Natural killer cell (primary cell): ENCODE data around the gene DCHS2. TPM values are rescaled to one million over a fixed set of nuclear protein-coding genes. Genes with fewer than 3 reads are reported as not detected.

Experiments
- ATAC-seq, 3 donors: fragments of 150-1000 bp in 2 of 3; fragments of 200-7000 bp in 1 of 3; cut with Tn5 transposase; 1 replicate in 1 of 3; 2 replicates in 2 of 3; pipeline ENCODE4 v1.10.0; 2021; ENCODE audit warnings: mild to moderate bottlenecking in 2 of 3, moderate library complexity in 2 of 3
- DNase-seq, 2 donors: peaks; one replicate each; pipeline versions ENCODE4 v3.0.0 to v3.0.0-alpha.2; 2013 to 2021; ENCODE audit warnings: mixed read lengths in 1 of 2
- H3K27ac ChIP-seq: one replicate; pipeline ENCODE4 v1.5.1; 2013; ENCODE audit warnings: mild to moderate bottlenecking, low read length
- H3K27me3 ChIP-seq: one replicate; pipeline ENCODE4 v1.6.1; 2013; ENCODE audit warnings: low read length; ENCODE audit not compliant: control insufficient read depth, insufficient read depth
- H3K36me3 ChIP-seq: one replicate; pipeline ENCODE4 v1.6.1; 2013; ENCODE audit warnings: low read length; ENCODE audit not compliant: control insufficient read depth, insufficient read depth
- H3K4me1 ChIP-seq: one replicate; pipeline ENCODE4 v1.6.1; 2013; ENCODE audit warnings: low read length; ENCODE audit not compliant: control insufficient read depth, insufficient read depth
- H3K4me3 ChIP-seq: one replicate; pipeline ENCODE4 v1.5.1; 2013; ENCODE audit warnings: low read length
- H3K9me3 ChIP-seq: one replicate; pipeline ENCODE4 v1.6.1; 2013; ENCODE audit warnings: low read length; ENCODE audit not compliant: control insufficient read depth, insufficient read depth
- H3K27ac Mint-ChIP-seq, 2 donors: one replicate each; pipeline ENCODE4 v1.8.0; 2022; ENCODE audit warnings: mild to moderate bottlenecking in 2 of 2, mixed read lengths in 2 of 2, moderate library complexity in 1 of 2
- H3K27me3 Mint-ChIP-seq, 2 donors: one replicate each; pipeline ENCODE4 v1.8.0; 2022; ENCODE audit warnings: low read depth in 2 of 2, mixed read lengths in 2 of 2
- H3K36me3 Mint-ChIP-seq: one replicate; pipeline ENCODE4 v1.8.0; 2022; ENCODE audit warnings: mixed read lengths
- H3K4me1 Mint-ChIP-seq, 2 donors: one replicate each; pipeline ENCODE4 v1.8.0; 2022; ENCODE audit warnings: mixed read lengths in 2 of 2
- H3K4me3 Mint-ChIP-seq: one replicate; pipeline ENCODE4 v1.8.0; 2022; ENCODE audit warnings: mild to moderate bottlenecking, moderate library complexity, mixed read lengths
- H3K9me3 Mint-ChIP-seq, 2 donors: one replicate each; pipeline ENCODE4 v1.8.0; 2022; ENCODE audit warnings: mixed read lengths in 2 of 2
- WGBS: methylation state at CpG from one replicate; pipeline ENCODE4 v1.1.7; 2013; ENCODE audit warnings: missing lambda C conversion rate; ENCODE audit not compliant: insufficient coverage; 5-methylcytosine and 5-hydroxymethylcytosine counted together
- intact Hi-C: fragments of 100-400 bp; cut with micrococcal nuclease; formaldehyde crosslinking; loops from one replicate; pipeline ENCODE4 v1.14.2; 2022
- total RNA-seq, 4 donors: library from RNA; stranded (reverse); fragments of 120-200 nt in 1 of 4; gene quantifications; one replicate each; pipeline versions ENCODE4 v1.2.3 to v1.2.4, GENCODE V29; 2013 to 2022
- TF ChIP-seq, protein P1 (sequence below): fragments of 200-600 bp; IDR thresholded peaks from one replicate; pipeline ENCODE4 v1.8.0; 2022; ENCODE audit warnings: antibody characterized with exemption

The DCHS2 gene
- total RNA-seq, 3 donors from 2014 or later (not counting 1 experiment from before 2014, with no cell fraction given) = not detected

DNA sequence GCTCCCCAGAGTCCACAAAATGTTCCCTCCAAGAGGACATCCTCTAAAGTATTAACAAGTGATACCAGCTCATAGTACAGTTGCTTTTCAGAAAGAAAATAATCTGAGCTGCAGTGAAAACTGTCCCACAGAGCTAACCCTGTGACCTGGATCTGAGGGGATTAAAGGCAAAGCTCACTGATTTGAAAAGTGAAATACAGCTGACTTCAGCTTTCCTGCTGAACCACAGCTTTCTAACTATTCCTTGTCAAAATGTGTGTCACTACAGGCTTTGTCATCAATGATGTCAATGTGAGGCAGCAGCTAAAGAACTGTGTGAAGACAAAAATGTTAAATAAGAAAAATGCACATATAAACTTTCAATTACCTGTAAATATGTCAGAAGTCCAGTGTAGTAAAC is 36.9 kb downstream of the DCHS2 start:
- Histone ChIP-seq H3K27ac (no peak overlapping the region), H3K27me3 (peaks cover 2% of the 10 kb centered on the region), H3K4me1 (no peaks in the 10 kb centered on the region), H3K9me3 (no peaks in the 10 kb centered on the region), H3K4me3 (no peak overlapping the region), H3K36me3 (no peaks in the 10 kb centered on the region)
- TF ChIP-seq, protein P1, sequence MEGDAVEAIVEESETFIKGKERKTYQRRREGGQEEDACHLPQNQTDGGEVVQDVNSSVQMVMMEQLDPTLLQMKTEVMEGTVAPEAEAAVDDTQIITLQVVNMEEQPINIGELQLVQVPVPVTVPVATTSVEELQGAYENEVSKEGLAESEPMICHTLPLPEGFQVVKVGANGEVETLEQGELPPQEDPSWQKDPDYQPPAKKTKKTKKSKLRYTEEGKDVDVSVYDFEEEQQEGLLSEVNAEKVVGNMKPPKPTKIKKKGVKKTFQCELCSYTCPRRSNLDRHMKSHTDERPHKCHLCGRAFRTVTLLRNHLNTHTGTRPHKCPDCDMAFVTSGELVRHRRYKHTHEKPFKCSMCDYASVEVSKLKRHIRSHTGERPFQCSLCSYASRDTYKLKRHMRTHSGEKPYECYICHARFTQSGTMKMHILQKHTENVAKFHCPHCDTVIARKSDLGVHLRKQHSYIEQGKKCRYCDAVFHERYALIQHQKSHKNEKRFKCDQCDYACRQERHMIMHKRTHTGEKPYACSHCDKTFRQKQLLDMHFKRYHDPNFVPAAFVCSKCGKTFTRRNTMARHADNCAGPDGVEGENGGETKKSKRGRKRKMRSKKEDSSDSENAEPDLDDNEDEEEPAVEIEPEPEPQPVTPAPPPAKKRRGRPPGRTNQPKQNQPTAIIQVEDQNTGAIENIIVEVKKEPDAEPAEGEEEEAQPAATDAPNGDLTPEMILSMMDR = no peak
- Mint-ChIP-seq H3K4me3 (no peak overlapping the region), H3K9me3 (peaks cover 0 to 2% of the 10 kb centered on the region in 2 donors), H3K36me3 (no peaks in the 10 kb centered on the region), H3K27me3 (peaks cover 4% of the 10 kb centered on the region in 2 donors), H3K27ac (no peak overlapping the region), H3K4me1 (no peaks in the 10 kb centered on the region)
- DNase-seq (no peak), ATAC-seq (no peak)
- intact Hi-C loops = no loop called here

GRCh38 chr4:154452798-154453346 is 38.7 kb downstream of the DCHS2 start:
- H3K27ac Mint-ChIP-seq = no peak overlapping the region
- H3K4me3 Mint-ChIP-seq = no peak overlapping the region
- TF ChIP-seq, protein P1 = no peak
- no peaks in the 10 kb centered on the region for H3K4me1 Mint-ChIP-seq
- WGBS = 78% methylated on average over 5 of the region's 5 CpGs
- no peak overlapping the region for H3K4me3 ChIP-seq
- ATAC-seq (no peak), DNase-seq (no peak)
- no peak overlapping the region for H3K27ac ChIP-seq
- H3K27me3 Mint-ChIP-seq = peaks cover 0 to 7% of the 10 kb centered on the region in 2 donors
- intact Hi-C loops = no loop called here
- no peaks in the 10 kb centered on the region for H3K4me1 ChIP-seq
- H3K27me3 ChIP-seq = no peaks in the 10 kb centered on the region
- H3K9me3 ChIP-seq = no peaks in the 10 kb centered on the region
- H3K36me3 Mint-ChIP-seq = no peaks in the 10 kb centered on the region
- H3K9me3 Mint-ChIP-seq = peaks cover 0 to 6% of the 10 kb centered on the region in 2 donors
- H3K36me3 ChIP-seq = no peaks in the 10 kb centered on the region

DNA sequence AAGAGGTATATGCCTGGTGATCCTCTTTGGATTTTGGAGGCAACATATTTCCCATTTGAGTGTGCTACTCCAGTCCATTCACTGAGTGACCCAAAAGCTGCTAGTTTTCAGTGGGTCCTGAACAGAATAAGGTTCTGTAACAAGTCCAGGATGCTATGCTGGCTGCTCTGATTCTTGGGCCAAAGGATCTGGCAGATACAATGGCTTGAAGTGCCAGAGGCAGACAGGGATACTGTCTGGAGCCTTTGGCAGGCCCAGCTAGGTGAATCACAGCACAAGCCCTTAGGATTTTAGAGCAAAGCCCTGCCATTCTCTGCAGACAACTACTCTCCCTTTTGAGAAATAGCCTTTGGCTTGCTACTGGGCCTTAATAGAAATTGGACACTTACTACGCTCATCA is 40.6 kb downstream of the DCHS2 start:
- Mint-ChIP-seq H3K4me1 (no peaks in the 10 kb centered on the region), H3K27ac (no peak overlapping the region), H3K27me3 (peaks cover 0 to 6% of the 10 kb centered on the region in 2 donors), H3K9me3 (peaks cover 0 to 8% of the 10 kb centered on the region in 2 donors), H3K4me3 (no peak overlapping the region), H3K36me3 (no peaks in the 10 kb centered on the region)
- no peaks in the 10 kb centered on the region for H3K36me3 ChIP-seq
- DNase-seq = no peak
- H3K4me1 ChIP-seq = no peaks in the 10 kb centered on the region
- TF ChIP-seq, protein P1 = no peak
- H3K9me3 ChIP-seq = no peaks in the 10 kb centered on the region
- H3K27me3 ChIP-seq = no peaks in the 10 kb centered on the region
- intact Hi-C loops = no loop called here
- no peak overlapping the region for H3K27ac ChIP-seq
- ATAC-seq = no peak
- no peak overlapping the region for H3K4me3 ChIP-seq
- WGBS = no CpG with 5 or more reads among the region's 1 CpG

DNA sequence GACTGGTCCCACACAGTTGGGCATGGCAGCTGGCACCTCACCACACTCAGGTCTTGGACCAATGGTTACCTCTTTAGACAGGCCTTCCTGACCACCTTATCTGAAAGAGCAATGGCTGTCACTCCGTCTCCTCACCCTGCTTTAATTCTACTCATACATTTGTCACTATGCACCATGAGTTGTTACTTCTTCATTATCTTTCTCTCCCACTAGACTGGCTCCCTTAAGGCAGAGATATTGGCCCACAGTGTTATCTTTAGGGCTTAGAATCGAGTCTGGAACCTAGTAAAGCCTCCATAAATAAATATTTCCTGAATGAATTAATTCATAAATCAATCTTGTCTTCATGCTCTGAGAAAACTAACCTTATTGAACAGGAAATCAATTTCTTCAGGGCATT is 46.6 kb downstream of the DCHS2 start:
- no peak for ATAC-seq
- Histone ChIP-seq H3K36me3 (no peaks in the 10 kb centered on the region), H3K4me1 (no peaks in the 10 kb centered on the region), H3K4me3 (no peak overlapping the region), H3K27me3 (no peaks in the 10 kb centered on the region), H3K27ac (no peak overlapping the region), H3K9me3 (no peaks in the 10 kb centered on the region)
- H3K4me3 Mint-ChIP-seq = no peak overlapping the region
- peaks cover 0 to 6% of the 10 kb centered on the region in 2 donors for H3K9me3 Mint-ChIP-seq
- TF ChIP-seq, protein P1 = no peak
- no peaks in the 10 kb centered on the region for H3K36me3 Mint-ChIP-seq
- WGBS = 70% methylated on average over 2 of the region's 2 CpGs
- H3K4me1 Mint-ChIP-seq = no peaks in the 10 kb centered on the region
- H3K27me3 Mint-ChIP-seq = peaks cover 6% of the 10 kb centered on the region in 2 donors
- intact Hi-C loops = no loop called here
- no peak for DNase-seq
- no peak overlapping the region for H3K27ac Mint-ChIP-seq
